Measurements from ENCODE around the gene TBX1.

TBX1 gene

GRCh38 chr22:19760058-19760950, at the start of gene TBX1:
TSS of gene TBX1 (plus strand) at chr22:19760778. CDS start at chr22:19760844, 66 bp downstream.
- no peak for DNase-seq

- no peak for DNase-seq
Measured at GRCh38 chr22:19713245-19713644, 47.3 kb upstream of the TBX1 start.

- no peak for DNase-seq
Measured at GRCh38 chr22:19713650-19714311, 46.8 kb upstream of the TBX1 start.

GRCh38 chr22:19714312-19715187, 46.0 kb upstream of the TBX1 start, which contains the start of gene SEPTIN5:
TSS of gene SEPTIN5 (plus strand) at chr22:19714503. CDS start at chr22:19714589, 86 bp downstream.
- DNase-seq = no peak

GRCh38 chr22:19715188-19715930, 45.2 kb upstream of the TBX1 start:
- no peak for DNase-seq

- DNase-seq = no peak
Measured at GRCh38 chr22:19716041-19716828, 44.3 kb upstream of the TBX1 start.

GRCh38 chr22:19716829-19717105, 43.8 kb upstream of the TBX1 start:
- no peak for DNase-seq

- no peak for DNase-seq
Measured at GRCh38 chr22:19717181-19717580, 43.4 kb upstream of the TBX1 start.

- DNase-seq = no peak
Measured at GRCh38 chr22:19717691-19718455, 42.7 kb upstream of the TBX1 start.

- no peak for DNase-seq
Measured at GRCh38 chr22:19718456-19719049, 42.0 kb upstream of the TBX1 start.

GRCh38 chr22:19719050-19719482, 41.5 kb upstream of the TBX1 start:
- DNase-seq = no peak

- DNase-seq = no peak
Measured at GRCh38 chr22:19719488-19720021, 41.0 kb upstream of the TBX1 start.

GRCh38 chr22:19720150-19720827, 40.3 kb upstream of the TBX1 start:
- DNase-seq = no peak

GRCh38 chr22:19720999-19721329, 39.6 kb upstream of the TBX1 start:
- no peak for DNase-seq

- no peak for DNase-seq
Measured at GRCh38 chr22:19721330-19722177, 39.0 kb upstream of the TBX1 start.

- no peak for DNase-seq
Measured at GRCh38 chr22:19722178-19722981, 38.2 kb upstream of the TBX1 start.

GRCh38 chr22:19722982-19723231, 37.7 kb upstream of the TBX1 start:
- DNase-seq = no peak

All from NCI-H524 treated with DMSO at 0.1 percent for 48 hours (cell line).